Medulla oblongata (tissue), 1 donor: ENCODE measurements around the gene PCED1A.
"Not testable (repeated sequence)": the region's sequence is repeated elsewhere in the genome, so short reads cannot be mapped to it uniquely, and the experiment has no call there.

Source experiments
- DNase-seq: peaks from one replicate; pipeline ENCODE4 v3.0.0-alpha.2; 2015; ENCODE audit errors: extremely low spot score

Gene PCED1A

DNA sequence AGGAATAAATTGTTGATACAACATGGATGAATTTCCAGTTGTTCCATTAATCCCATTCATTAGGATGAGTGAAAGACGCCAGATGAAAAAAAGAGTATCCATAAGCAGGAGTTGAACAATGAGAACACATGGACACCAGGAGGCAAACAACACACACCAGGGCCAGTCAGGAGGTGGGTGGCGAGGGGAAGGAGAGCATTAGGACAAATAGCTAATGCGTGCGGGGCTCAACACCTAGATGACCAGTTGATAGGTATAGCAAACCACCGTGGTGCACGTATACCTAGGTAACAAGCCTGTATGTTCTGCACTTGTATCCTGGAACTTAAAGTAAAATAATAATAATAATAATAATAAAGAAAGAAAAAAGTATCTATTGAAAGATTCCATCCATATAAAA is 11.1 kb downstream of the PCED1A start:
- DNase-seq = no peak

DNA sequence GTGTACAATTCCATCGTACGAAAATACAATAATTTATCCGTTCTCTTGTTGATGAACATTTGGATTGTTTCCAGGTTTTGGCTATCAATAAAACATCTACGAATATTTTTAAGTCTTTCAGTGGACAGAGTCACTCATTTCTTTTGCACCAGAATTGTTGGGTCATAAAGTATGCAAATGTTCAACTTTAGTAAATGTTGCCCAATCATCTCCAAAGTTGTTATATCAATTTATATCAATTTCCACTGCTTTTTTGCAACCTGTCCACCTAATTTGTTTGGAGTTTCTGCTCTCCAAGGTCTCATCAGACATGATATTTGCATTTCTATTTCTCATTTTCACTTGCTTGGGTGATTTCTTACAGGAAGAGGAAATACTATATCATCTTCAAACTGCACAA is 13.8 kb downstream of the PCED1A start:
- no peak for DNase-seq

DNA sequence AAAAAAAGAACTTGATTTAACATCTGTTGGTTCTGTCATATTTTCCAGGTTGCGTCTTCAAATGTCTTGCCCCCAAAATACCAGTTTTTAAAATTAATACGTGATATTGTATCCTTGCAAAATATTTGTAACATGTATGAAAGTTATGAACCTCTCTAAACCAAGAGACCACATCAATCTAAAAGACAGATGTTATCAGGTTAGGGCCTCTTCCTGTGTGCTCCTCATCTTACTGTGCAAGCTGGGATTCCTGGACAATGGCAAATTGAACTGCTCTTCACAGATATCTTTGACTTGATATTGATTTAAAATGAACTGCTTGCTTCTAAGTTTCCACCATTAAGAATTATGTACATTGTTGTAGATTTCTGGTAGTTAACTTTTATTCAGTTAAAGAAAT is 14.7 kb downstream of the PCED1A start:
- DNase-seq = no peak

DNA sequence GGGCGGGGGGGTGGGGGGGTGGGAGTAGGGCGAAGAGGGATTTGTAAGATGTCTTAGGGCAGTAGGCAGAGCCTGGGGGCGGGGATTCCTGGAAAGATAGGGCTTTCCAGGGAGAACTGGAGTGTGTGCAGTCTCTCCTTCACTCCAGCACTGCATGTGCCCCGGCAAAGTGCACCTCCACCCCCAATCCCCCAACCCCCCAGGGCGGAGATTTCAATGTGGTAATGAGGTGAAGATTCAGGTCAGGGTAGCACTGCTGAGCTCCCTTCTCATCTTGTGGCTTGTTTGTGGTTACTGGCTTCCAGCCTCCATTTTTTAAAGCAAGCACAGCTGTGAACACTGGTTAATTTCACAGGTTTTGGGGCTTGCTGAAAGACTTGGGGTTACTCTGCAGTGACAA is 18.4 kb downstream of the PCED1A start:
- no peak for DNase-seq

DNA sequence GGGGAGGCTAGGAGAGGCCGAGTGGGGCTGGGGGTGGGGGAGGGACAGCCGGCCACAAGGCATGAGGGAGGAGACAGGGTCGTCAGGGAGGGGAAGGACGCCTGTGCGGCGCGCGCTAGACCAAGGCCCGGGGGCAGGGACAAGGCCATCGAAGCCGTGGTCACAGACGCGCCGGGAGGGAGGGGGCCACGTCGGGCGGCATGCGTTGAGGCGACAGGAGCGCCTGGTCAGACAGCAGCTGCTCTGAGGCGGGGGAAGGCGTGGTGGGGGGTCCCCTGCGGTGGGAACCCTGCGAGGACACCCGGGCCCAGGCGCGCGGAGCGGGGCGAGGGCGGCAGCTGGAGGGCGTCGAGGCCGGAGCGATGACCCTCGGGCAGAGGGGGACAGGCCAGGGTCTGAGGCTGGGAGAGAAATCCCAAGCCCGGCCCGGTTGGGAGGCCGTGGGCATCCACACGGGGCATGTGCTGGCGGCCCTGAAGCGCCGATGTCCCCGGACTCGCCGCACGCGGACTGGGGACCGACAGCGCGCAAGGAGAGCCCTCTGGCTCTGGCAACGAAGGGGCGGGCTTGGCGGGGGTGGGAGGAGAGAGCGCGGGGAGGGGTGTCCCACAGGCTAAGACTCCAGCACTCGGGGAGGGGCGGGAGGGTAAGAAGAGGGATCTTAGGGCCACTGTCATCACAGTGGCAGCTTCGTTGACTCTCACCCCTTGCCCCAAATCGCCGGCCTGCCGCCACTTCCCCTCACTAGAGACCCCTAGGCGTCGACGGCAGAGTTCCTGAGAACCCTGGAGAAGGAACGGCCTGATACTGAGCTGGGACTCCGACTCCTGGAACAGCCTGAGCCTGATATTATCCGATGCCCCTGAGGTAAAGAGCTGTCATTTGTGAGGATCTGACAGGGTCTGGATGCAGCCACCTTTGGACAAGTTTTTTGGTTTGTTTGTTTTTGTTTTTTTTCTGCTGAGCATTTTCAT is 19.3 kb downstream of the PCED1A start:
- DNase-seq = no peak

DNA sequence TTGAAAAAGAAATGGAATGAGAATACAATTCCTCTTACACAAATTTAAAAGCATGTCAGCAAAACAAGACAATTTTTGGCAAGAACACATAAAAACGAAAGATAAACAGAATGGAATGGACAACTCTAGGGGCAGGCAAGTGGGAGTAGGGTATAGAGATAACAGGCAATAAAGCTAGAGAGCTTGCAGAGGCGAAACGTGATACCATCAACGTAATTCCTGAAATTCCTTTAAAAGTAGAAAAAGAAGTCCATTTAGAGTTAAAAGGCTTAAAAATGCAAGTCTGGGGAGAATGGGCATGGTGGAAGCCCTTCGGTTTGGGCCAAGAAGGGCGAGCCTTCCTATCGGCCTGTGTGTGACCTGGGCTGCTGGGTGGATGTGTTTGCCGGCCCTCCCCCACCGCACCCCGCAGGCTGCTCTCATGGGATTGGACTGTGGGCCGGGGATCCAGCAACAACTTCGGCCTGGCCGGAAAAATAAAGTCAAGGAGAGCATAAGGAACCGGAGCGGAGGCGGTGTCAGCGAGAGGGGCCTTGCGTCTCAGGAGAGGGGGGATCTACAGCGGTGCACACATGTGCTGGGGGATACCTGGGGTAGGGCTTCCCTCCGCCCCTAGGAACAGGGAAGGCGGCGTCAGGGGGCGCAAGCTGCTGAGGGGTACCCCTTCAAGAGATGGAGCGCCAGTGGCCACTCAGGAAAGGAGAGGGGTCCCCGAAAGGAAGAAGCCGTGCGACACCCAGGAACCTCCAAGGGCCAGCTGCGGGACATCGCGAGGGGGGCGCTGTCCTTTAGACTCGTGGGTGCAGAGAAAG is 20.2 kb downstream of the PCED1A start:
- DNase-seq = no peak

DNA sequence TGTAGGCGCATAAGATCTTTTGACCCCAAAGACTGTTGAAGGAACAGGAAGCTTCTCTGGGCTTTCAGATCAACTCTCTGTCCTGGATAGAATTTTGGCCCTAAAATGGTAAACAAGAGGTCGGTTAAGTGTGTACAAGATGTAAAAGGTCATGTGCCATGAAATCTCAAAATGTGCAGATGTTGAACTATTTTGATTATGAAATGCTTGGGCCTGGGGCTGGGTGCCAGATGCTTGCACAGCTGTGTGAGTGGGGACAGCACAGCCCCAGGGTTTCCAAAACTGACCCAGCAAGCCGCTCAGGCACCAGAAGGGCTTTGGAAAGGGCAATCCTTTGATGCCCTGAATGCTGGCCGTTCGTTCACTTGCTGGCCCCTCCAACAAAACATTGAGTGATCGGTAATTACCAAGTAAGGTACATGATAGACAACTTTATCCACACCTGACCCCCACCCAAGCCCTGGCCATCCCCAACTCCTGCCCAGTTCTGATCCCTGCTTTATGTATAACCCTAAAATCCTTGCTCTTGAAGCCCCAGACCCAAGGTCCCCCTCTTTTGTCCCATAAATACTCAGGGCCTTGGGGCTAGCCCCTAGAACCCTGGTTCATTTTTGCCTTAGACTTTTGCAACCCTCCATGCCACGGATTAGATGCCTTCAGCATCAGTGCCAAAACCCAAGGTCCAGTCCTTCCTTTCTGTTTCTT is 22.4 kb downstream of the PCED1A start:
- no peak for DNase-seq

DNA sequence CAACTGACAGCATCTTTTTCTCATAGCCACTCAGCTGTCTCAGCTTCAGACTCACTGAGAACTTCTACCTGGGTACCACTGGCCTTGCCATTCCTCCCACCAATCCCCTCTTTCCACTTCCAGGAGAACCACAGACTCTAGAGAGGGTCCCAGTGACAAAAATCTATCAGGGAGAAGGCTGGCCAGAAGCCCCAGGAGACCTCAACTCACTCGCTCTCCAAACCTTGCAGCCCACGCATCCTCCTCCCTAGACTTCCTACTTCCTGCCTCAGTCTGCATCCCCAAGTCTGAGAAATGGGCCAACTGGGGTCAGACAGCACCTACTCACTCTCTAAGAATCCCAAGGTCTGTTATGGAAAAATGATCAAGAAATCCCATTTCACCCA is 23.1 kb downstream of the PCED1A start:
- DNase-seq = no peak

DNA sequence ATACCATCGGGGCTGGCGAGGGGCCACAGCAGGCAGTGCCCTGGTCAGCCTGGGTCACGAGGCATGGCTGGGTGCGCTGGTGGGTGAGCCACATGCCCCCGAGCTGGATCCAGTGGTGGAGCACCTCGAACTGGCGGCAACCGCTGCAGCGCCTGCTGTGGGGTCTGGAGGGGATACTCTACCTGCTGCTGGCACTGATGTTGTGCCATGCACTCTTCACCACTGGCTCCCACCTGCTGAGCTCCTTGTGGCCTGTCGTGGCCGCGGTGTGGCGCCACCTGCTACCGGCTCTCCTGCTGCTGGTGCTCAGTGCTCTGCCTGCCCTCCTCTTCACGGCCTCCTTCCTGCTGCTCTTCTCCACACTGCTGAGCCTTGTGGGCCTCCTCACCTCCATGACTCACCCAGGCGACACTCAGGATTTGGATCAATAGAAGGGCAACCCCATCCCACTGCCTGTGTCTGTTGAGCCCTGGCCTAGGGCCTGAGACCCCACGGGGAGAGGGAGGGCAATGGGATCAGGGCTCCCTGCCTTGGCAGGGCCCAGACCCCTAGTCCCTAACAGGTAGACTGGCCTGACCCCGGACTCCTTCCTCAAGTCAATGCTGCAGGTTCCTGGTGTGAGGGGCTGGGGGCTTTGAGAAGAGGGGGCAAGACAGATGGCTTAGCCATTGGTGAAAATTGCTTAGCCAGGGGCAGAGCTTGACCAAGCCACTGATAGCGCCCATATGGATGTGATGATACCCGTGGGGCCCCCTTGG is 23.7 kb downstream of the PCED1A start:
- DNase-seq = no peak

DNA sequence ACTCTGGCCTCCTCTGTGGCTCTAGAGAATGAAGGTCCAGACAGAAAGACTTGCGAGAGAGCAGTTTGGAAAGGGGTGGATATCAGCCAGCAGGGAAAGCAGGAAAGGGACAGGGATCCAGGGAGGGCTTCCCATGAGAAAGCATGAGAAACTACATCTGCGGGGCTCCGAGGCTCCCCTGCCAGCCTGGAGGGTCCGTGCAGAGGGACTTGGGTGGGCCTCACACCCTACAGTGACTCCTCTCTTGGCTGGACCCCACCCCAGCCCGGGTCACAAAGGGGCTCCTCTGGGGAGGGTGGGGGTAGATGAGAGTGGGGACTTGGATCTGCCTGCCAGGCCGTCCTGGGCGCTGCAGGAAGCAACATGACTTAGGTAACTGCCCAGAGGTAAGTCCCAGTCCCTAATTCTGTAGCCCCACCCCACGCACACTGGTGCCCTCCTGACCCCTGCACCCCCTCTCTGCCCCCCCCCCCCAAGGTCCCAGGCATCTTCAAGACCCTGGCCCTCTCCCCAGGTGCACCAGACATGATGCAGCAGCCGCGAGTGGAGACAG is 24.3 kb downstream of the PCED1A start, which contains the start of gene TMEM239:
TSS of gene TMEM239 (plus strand) at position 335 of the 553 bp plus-strand sequence. CDS start at position 526, 191 bp downstream.
- no peak for DNase-seq

DNA sequence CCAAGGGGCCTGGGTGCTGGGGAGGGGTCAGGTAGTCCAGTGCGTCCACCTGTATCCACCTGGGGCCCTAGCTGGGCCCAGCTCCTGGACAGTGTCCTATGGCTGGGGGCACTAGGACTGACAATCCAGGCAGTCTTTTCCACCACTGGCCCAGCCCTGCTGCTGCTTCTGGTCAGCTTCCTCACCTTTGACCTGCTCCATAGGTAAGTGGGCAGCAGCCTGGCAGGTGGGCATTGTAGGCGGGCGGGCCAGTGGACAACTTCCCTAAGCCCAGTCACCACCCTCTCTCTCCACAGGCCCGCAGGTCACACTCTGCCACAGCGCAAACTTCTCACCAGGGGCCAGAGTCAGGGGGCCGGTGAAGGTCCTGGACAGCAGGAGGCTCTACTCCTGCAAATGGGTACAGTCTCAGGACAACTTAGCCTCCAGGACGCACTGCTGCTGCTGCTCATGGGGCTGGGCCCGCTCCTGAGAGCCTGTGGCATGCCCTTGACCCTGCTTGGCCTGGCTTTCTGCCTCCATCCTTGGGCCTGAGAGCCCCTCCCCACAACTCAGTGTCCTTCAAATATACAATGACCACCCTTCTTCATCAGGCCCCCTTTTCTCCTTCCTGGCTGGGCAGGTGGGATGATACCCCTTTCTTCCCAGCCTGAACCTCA is 25.1 kb downstream of the PCED1A start:
- no peak for DNase-seq

DNA sequence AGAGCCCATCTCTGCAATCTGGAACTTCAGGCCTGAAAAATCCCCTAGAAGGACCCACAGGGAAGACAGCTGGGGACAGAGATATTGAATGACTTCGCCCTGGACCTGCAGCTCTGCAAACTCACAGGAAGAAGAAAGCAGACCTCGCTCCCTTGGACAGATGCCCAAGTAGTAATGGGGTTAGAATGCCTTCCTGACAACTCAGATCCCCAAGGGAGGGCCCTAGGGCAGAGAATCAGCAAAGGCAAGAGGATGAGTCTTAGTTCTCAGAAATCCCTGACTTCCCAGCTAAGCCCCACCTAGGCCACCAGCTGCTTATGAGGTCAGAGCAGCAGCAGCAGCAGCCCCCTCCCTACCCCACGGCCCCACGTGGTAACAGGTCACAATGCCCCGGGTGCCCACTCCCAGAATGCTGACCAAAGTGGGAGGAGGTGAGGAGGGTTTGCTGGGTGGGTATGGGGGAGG is 25.8 kb downstream of the PCED1A start, which contains the start of gene C20orf141:
TSS of gene C20orf141 (plus strand) at position 401 of the 465 bp plus-strand sequence. CDS start 198 bp downstream, outside the sequence.
- DNase-seq = no peak

DNA sequence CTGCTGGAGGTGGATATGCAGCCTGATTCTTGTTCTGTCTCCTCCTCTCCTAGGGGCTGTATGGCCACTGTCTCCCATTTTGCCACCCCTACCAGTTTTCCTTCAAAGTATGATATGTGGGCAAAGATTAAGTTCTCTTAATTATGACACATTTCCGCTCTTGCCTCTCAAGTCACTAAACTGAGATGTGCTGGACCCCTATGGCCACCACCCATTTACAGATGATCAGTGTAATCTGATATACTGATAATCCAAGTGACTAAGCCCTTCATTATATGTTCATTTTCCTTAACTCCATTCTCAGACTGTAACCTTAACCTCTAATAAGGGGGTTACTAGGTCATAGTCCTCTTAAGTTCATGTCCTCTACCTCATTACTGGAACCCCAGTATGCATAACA is 26.4 kb downstream of the PCED1A start:
- DNase-seq = no peak

DNA sequence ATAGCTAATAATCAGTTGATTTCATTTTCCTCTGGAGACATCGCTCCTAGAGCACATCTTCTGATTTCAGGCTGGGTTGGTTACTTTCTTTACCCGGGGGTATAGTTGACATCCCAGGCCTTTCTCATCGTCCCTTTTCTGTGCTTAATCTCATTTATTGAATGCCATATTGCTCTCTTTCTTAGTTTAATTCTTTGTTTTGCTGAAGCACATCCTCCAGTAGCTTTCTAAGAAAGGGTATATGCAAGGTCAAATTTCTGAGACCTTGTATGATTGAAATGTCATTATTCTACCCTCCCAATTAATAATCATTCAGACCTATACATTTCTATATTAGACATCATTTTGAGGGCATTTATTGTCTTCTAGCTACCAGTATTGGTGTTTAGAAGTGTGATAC is 28.3 kb downstream of the PCED1A start:
- no peak for DNase-seq

DNA sequence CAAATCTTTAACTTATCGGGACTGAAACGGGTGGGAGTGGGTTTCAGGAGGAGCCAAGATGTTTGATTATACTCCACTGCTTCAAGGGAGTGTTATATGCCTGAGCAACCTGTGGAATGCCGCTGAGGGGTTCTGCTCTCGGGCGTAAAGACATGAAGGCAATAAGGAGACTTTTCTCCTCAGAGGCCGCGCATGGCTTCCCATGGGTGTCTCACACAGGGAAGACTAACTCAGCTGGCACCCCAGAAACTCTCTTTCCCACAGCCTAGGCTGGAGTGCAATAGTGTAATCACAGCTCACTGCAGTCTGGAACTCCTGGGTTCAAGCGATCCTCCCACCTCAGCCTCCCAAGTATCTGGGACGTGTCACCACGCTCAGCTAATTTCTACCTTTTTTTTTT is 30.8 kb downstream of the PCED1A start:
- DNase-seq = no peak

DNA sequence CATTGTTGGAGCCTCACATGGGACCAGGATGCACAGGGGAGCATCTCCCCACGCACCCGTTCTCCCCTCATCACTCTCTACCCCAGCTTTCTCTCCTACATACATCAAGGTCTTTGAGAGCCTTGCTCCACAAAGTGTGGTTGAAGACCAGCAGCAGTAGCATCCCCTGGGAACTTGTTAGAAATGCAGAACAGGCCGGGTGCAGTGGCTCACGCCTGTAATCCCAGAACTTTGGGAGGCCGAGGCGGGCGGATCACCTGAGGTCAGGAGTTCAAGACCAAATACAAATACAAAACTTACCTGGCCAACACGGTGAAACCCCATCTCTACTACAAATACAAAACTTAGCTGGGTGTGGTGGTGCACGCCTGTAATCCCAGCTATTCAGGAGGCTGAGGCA is 32.5 kb downstream of the PCED1A start:
- not testable (repeated sequence) for DNase-seq

DNA sequence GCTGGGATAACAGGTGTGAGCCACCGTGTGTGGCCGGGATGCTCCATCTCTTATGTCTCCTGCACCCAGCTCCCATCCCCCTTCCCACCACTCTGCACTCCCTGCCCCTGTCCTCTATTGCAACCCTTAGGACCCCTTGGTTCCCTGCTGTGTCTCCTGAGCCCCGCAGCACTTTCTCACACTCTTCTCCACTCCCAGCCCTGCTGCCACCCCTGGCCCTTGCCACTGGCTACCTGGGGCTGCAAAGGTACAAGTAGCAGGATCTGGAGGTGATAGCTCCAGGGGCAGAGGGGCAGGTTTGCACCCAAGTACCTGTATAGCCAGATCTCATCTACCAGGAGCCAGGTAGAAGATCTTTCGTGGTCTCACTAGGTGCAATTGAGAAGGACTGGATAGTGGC is 33.4 kb downstream of the PCED1A start:
- DNase-seq = no peak

DNA sequence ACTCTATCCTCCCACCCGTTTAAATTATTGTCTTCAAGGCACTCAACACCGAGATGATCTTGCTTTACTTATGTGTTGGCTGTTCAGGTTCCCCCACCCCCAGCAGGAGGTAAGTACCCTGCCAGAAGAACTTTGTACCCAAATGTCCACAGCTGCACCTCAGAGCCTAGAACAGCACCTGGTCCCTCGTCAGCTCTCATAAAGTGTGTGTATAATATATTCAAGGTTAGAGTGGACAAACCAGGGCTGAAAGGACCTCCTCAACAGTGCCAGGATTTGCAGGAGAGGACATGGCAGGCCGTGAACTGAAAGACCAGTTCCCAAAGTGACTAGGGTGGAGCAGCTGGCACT is 34.1 kb downstream of the PCED1A start:
- DNase-seq = no peak

DNA sequence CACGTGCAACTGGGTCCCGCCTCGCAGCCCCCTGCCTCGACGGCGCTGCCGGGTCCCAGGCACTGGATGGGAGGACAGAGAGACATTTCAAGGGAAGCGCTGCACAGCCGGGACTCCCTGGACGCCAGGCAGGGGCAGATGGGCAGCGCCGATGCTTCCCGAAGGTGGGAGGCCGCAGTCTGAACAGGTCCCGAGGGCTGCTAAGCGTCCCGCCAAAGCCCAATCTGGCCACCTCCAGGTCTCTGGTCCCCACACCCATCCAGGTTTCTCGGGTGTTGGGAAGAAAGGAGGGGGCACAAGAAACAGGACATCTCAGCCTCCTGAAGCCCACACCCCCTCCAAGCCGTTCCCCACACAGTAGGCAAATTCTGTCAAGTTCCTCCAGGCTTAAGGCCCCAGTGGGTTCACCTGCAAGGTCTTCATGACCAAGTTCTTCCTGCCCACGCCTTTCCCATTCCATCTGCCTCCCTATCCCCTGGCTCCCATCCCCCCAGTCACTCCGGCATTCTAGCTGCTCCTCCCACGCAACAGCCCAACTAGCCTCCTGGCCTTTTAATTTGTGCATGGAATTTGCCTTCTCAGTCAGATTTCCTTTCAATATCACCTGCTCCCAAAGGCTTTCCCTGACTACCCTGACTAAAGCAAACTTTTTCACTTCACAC is 34.6 kb downstream of the PCED1A start:
- DNase-seq = no peak
